HCEC 1CT (cell line): ENCODE data around the gene DGKE.

ENCODE experiments used
- DNase-seq: peaks from one replicate; pipeline ENCODE4 v3.0.0-alpha.2; 2017

DGKE gene

GRCh38 chr17:56851008-56851407 is 17.1 kb downstream of the DGKE start:
- DNase-seq, result no peak

- DNase-seq, result no peak
Measured at GRCh38 chr17:56861899-56862298, 27.9 kb downstream of the DGKE start.

- no peak for DNase-seq
Measured at GRCh38 chr17:56863974-56864373, 30.0 kb downstream of the DGKE start.

- DNase-seq, result no peak
Measured at GRCh38 chr17:56866076-56866475, 32.1 kb downstream of the DGKE start.

- DNase-seq, result no peak
Measured at GRCh38 chr17:56866496-56866895, 32.5 kb downstream of the DGKE start.

- peak; percentile 30 for DNase-seq
Measured at GRCh38 chr17:56867948-56868376, 34.0 kb downstream of the DGKE start.

GRCh38 chr17:56868716-56869115 is 34.8 kb downstream of the DGKE start:
- DNase-seq, result no peak

GRCh38 chr17:56870081-56870651 is 36.2 kb downstream of the DGKE start:
- DNase-seq, result no peak

GRCh38 chr17:56876766-56877179 is 42.8 kb downstream of the DGKE start:
- DNase-seq, result no peak

GRCh38 chr17:56879280-56879679 is 45.3 kb downstream of the DGKE start:
- no peak for DNase-seq

GRCh38 chr17:56880133-56880532 is 46.2 kb downstream of the DGKE start:
- DNase-seq, result no peak

GRCh38 chr17:56880571-56880970 is 46.6 kb downstream of the DGKE start:
- DNase-seq, result no peak

GRCh38 chr17:56881685-56882295 is 47.8 kb downstream of the DGKE start:
- no peak for DNase-seq

GRCh38 chr17:56883616-56884015 is 49.7 kb downstream of the DGKE start:
- DNase-seq, result no peak

- DNase-seq, result no peak
Measured at GRCh38 chr17:56884483-56885311, 50.7 kb downstream of the DGKE start.

- no peak for DNase-seq
Measured at GRCh38 chr17:56885312-56885657, 51.3 kb downstream of the DGKE start.

GRCh38 chr17:56886288-56886731 is 52.4 kb downstream of the DGKE start:
- no peak for DNase-seq

GRCh38 chr17:56887105-56887504 is 53.2 kb downstream of the DGKE start:
- DNase-seq, result no peak

- DNase-seq, result no peak
Measured at GRCh38 chr17:56887552-56888467, 53.9 kb downstream of the DGKE start.

- DNase-seq, result no peak
Measured at GRCh38 chr17:56890390-56890789, 56.4 kb downstream of the DGKE start.

GRCh38 chr17:56890906-56891674 is 57.1 kb downstream of the DGKE start:
- no peak for DNase-seq

- DNase-seq, result no peak
Measured at GRCh38 chr17:56891751-56892150, 57.8 kb downstream of the DGKE start.
